Measurements from ENCODE around the gene WDR82.

Gene WDR82

GRCh38 chr3:52317208-52318000 is 39.0 kb upstream of the WDR82 start:
- Histone ChIP-seq H3K36me3 (no peaks in the 10 kb centered on the region), H3K4me3 (ENCODE audit: low read depth, low read length) (no peak overlapping the region), H3K9me3 (ENCODE audit: severe bottlenecking) (no peaks in the 10 kb centered on the region), H3K27me3 (ENCODE audit: insufficient read depth, low read depth, severe bottlenecking) (no peaks in the 10 kb centered on the region), H3K27ac (no peak overlapping the region)
- DNase-seq: no peak
- no peak for TF ChIP-seq CTCF (IDR thresholded peaks at IDR 0.05; ENCODE audit: low read depth, low read length)

DNA sequence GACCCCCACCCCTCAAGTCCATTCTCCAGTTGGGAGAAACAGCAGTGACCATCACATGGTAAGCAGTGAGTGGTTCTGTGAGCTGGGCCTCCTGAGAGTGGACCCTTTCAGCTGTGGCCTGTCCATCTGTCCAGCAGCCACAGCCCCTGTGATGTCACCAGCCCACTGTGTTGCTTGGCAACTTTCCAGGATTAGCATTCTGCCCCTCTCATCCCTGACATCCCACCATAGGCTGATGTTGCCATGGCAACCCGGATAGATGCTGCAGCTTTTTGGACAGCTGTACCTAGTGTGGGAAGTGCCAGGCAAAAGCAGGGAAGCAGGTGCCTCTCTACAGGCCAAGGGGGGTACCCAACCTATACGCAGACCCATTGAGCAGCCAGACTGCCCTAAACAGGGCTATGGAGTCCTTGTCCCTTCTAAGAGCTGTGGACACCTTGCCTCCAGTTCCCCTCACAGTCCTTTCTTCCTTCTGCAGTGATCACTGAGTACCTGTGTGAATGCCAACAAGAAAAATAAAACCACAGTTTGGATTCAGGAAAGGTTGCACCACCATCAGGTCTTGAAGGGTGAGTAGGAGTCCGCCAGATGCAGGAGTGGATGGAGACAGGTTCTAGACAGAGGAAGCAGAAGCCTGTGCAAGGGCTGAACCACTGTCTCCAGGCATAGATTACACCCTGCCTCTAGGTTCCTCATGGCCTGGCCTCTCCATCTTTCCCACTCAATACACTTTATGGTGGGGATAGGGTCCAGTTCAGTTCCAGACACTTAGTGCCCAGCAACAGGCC is 37.7 kb upstream of the WDR82 start, which contains the start of gene DNAH1:
Gene DNAH1 (plus strand): TSS at position 343 of the 788 bp plus-strand sequence. CDS start 6,124 bp downstream, outside the sequence.
- H3K9me3 ChIP-seq (ENCODE audit: severe bottlenecking): no peaks in the 10 kb centered on the region
- H3K27me3 ChIP-seq (ENCODE audit: insufficient read depth, low read depth, severe bottlenecking): no peaks in the 10 kb centered on the region
- no peak within 1 kb of the TSS for H3K4me3 ChIP-seq (ENCODE audit: low read depth, low read length)
- no peaks in the 10 kb centered on the region for H3K36me3 ChIP-seq
- no peak for TF ChIP-seq CTCF (IDR thresholded peaks at IDR 0.05; ENCODE audit: low read depth, low read length)
- H3K27ac ChIP-seq: no peak within 1 kb of the TSS
- DNase-seq: no peak

- Histone ChIP-seq H3K36me3 (no peaks in the 10 kb centered on the region), H3K27ac (no peak overlapping the region), H3K9me3 (ENCODE audit: severe bottlenecking) (no peaks in the 10 kb centered on the region), H3K27me3 (ENCODE audit: insufficient read depth, low read depth, severe bottlenecking) (no peaks in the 10 kb centered on the region), H3K4me3 (ENCODE audit: low read depth, low read length) (no peak overlapping the region)
- TF ChIP-seq CTCF (IDR thresholded peaks at IDR 0.05; ENCODE audit: low read depth, low read length): no peak
- DNase-seq: no peak
These were observed 36.6 kb upstream of the WDR82 start for GRCh38 chr3:52315006-52315405.

- TF ChIP-seq CTCF (IDR thresholded peaks at IDR 0.05; ENCODE audit: low read depth, low read length): no peak
These were observed 36.0 kb upstream of the WDR82 start for GRCh38 chr3:52314489-52314888.

GRCh38 chr3:52313774-52314188 is 35.3 kb upstream of the WDR82 start:
- no peak for TF ChIP-seq CTCF (IDR thresholded peaks at IDR 0.05; ENCODE audit: low read depth, low read length)
- no peaks in the 10 kb centered on the region for H3K36me3 ChIP-seq
- no peaks in the 10 kb centered on the region for H3K9me3 ChIP-seq (ENCODE audit: severe bottlenecking)
- H3K4me3 ChIP-seq (ENCODE audit: low read depth, low read length): no peak overlapping the region
- DNase-seq: no peak
- H3K27me3 ChIP-seq (ENCODE audit: insufficient read depth, low read depth, severe bottlenecking): no peaks in the 10 kb centered on the region
- no peak overlapping the region for H3K27ac ChIP-seq

More at GRCh38 chr3:52314489-52314888, 36.0 kb upstream of the WDR82 start:
- Histone ChIP-seq H3K36me3 (no peaks in the 10 kb centered on the region), H3K9me3 (ENCODE audit: severe bottlenecking) (no peaks in the 10 kb centered on the region), H3K4me3 (ENCODE audit: low read depth, low read length) (no peak overlapping the region), H3K27me3 (ENCODE audit: insufficient read depth, low read depth, severe bottlenecking) (no peaks in the 10 kb centered on the region), H3K27ac (no peak overlapping the region)
- DNase-seq: no peak

Data from WERI-Rb-1 (cell line).